Measurements from ENCODE around the gene RPH3AL. TPM values are rescaled to one million over a fixed set of nuclear protein-coding genes. Genes with fewer than 3 reads are reported as not detected.
A peak's percentile ranks its signal among the peaks of the same experiment; 100 is the strongest.

Gene RPH3AL
- total and polyA plus RNA-seq, 2 of the 8 experiments (the other 6 are each of a cell fraction or from before 2014, with no cell fraction given), result 5.6 to 5.8 TPM

DNA sequence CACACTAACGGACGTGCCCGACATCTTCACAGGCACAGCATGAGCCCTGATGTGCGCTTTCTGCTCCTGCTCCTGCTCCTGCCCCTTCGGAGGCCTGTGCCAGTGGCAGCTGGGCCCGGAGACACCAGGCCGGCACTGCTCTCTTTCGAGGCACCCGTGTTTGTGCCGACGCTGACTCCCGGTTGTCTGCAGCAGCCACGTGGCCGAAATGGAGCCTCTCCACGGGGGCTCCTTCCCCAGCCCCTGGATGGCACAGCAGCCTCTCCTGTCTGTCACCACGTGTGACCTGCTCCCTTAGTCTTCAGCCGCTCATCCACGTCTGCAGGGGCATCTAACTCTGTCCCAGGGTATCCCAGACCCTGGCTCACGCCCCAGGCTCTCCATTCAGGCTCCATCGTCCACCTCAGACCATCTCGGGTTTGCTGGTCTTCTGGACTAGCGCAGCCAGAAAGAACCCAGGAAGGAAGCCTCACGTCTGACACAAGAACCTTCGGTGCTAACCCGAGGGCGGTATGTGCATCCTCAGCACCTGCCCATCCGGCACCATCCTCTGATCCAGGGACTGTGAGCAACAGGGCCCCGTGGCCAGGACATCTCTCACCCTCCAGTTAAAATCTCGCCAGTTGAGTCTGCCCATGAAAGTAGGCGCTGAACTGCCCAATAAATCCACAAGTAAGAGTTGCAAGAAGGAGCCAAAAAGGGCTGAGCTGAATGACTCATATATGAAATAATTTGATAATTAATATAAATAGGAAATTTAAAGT, 4.2 kb upstream of the RPH3AL start:
- H4K20me1 ChIP-seq (replicated peaks in 1 of 2; ENCODE audit: control insufficient read depth in 1 of 2, insufficient read depth in 2 of 2, low read length in 2 of 2), result no peaks in the 10 kb centered on the region
- H3K14ac ChIP-seq (ENCODE audit: insufficient read length), result no peak overlapping the region
- TF ChIP-seq NRF1 (IDR thresholded peaks at IDR 0.05; ENCODE audit: low read depth, low read length), result no peak
- TF ChIP-seq CHD2 (IDR thresholded peaks at IDR 0.05; ENCODE audit: low read length), result no peak
- TF ChIP-seq FOSL1 (IDR thresholded peaks at IDR 0.05; ENCODE audit: insufficient read depth, low read depth, low read length), result no peak
- TF ChIP-seq BRCA1 (IDR thresholded peaks at IDR 0.05; ENCODE audit: low read depth, low read length), result no peak
- H3K9me3 ChIP-seq (ENCODE audit: insufficient read depth in 2 of 2, low read depth in 1 of 2, low read length in 1 of 2), result peaks cover 3 to 19% of the 10 kb centered on the region in 2 experiments; a peak in 2 of 4 replicates
- no peak overlapping the region for H3K4me2 ChIP-seq (ENCODE audit: insufficient read depth in 1 of 2, low read depth in 2 of 2, low read length in 2 of 2)
- no peak overlapping the region for H2BK12ac ChIP-seq (ENCODE audit: low read depth, low read length)
- no peak overlapping the region for H2BK20ac ChIP-seq (ENCODE audit: low read length)
- no peaks in the 10 kb centered on the region for H3K36me3 ChIP-seq (ENCODE audit: control insufficient read depth in 2 of 4, insufficient read depth in 4 of 4, low read length in 3 of 4)
- H2BK120ac ChIP-seq (replicated peaks; ENCODE audit: low read depth, low read length), result no peak overlapping the region
- DNase-seq (ENCODE audit: low read depth in 1 of 2, low spot score in 2 of 2) (no peak), FAIRE-seq (no peak)
- no peak overlapping the region for H3K56ac ChIP-seq (replicated peaks; ENCODE audit: insufficient read length, low read depth, low read length)
- H4K5ac ChIP-seq (ENCODE audit: insufficient read length, low read depth, low read length), result no peak overlapping the region
- CTCF ChIA-PET (ENCODE audit: partially characterized antibody), result interaction anchor here (1.0 kb wide), 1 partner anchor 20 kb away, joined by 3 read pairs; no protein-coding TSS in a partner anchor
- no peak overlapping the region for H2BK5ac ChIP-seq (ENCODE audit: low read depth, low read length)
- H3K23me2 ChIP-seq (ENCODE audit: low read depth, low read length), result no peaks in the 10 kb centered on the region
- H3K9ac ChIP-seq (replicated peaks in 1 of 4; ENCODE audit: extremely low read depth in 1 of 4, low read depth in 3 of 4, low read length in 3 of 4), result no peak overlapping the region
- H3K27me3 ChIP-seq (replicated peaks in 1 of 4; ENCODE audit: control insufficient read depth in 3 of 4, extremely low read depth in 1 of 4, insufficient read depth in 3 of 4, low read length in 3 of 4), result no peaks in the 10 kb centered on the region
- no peaks in the 10 kb centered on the region for H3K79me2 ChIP-seq (ENCODE audit: control insufficient read depth in 1 of 2, insufficient read depth in 2 of 2, low read length in 2 of 2)
- H3K4ac ChIP-seq (replicated peaks; ENCODE audit: insufficient read length, low read depth, low read length), result no peak overlapping the region
- no peak overlapping the region for H3K27ac ChIP-seq (ENCODE audit: low read depth, low read length)
- H2BK15ac ChIP-seq (ENCODE audit: low read length), result no peak overlapping the region
- no peak overlapping the region for H2AFZ ChIP-seq (ENCODE audit: low read length)
- no peak overlapping the region for H3K4me3 ChIP-seq (ENCODE audit: extremely low read depth in 1 of 4, insufficient read depth in 2 of 4, low read depth in 3 of 4, low read length in 4 of 4)
- H3K79me1 ChIP-seq (ENCODE audit: low read depth, low read length), result no peaks in the 10 kb centered on the region
- H2AK5ac ChIP-seq (ENCODE audit: low read depth, low read length), result no peak overlapping the region
- H4K8ac ChIP-seq (ENCODE audit: extremely low read depth, insufficient read depth, low read length), result 0 out of 2 replicates have a peak overlapping the region, but pooled peaks have one; percentile 51
- no peak overlapping the region for H3K23ac ChIP-seq (ENCODE audit: insufficient read length)
- peak overlapping the region; percentile 9 for H4K91ac ChIP-seq (replicated peaks; ENCODE audit: insufficient read length, low read length)
- WGBS, 2 experiments (ENCODE audit: extremely low coverage in 1 of 2, insufficient coverage in 1 of 2, insufficient read length in 1 of 2, insufficient replicate concordance in 2 of 2, low coverage in 1 of 2, low lambda C conversion rate in 2 of 2, missing lambda C conversion rate in 1 of 2), result 90% methylated on average over 30 of the region's 30 CpGs; no CpG with 5 or more reads in 1 of the 2 experiments
- H3K4me1 ChIP-seq (replicated peaks in 1 of 4; ENCODE audit: control insufficient read depth in 3 of 4, insufficient read depth in 4 of 4, low read length in 3 of 4), result peaks cover 0 to 9% (median 3%) of the 10 kb centered on the region in 4 experiments; a peak in 4 of 7 replicates
- H3K18ac ChIP-seq (ENCODE audit: extremely low read depth, low read length), result no peak overlapping the region
- POLR2A ChIA-PET (ENCODE audit: partially characterized antibody), result no interaction called here

Measured in H1 (cell line).